GM23248 (cell line): ENCODE data around the gene PSMA7. TPM values are rescaled to one million over a fixed set of nuclear protein-coding genes. Genes with fewer than 3 reads are reported as not detected.

ENCODE experiments used
- DNase-seq: peaks from one replicate; pipeline ENCODE4 v3.0.0-alpha.2; 2015
- H2AFZ ChIP-seq: fragments of 200-600 bp; sonication (generic); 2 replicates; pipeline ENCODE4 v1.6.1; 2016; ENCODE audit warnings: antibody characterized with exemption
- H3F3A ChIP-seq: fragments of 200-600 bp; sonication (generic); 2 replicates; pipeline ENCODE4 v1.6.1; 2016; ENCODE audit warnings: mild to moderate bottlenecking, antibody characterized with exemption, mixed run types; ENCODE audit not compliant: insufficient read depth
- H3K27ac ChIP-seq: fragments of 200-600 bp; sonication (generic); 2 replicates; pipeline ENCODE4 v1.5.1; 2016; ENCODE audit warnings: mild to moderate bottlenecking
- H3K27me3 ChIP-seq: fragments of 200-600 bp; sonication (generic); replicated peaks from 2 replicates; pipeline ENCODE4 v1.6.1; 2016; ENCODE audit warnings: mild to moderate bottlenecking; ENCODE audit not compliant: insufficient read depth
- H3K36me3 ChIP-seq: fragments of 200-600 bp; sonication (generic); 2 replicates; pipeline ENCODE4 v1.6.1; 2016; ENCODE audit warnings: low read depth, mild to moderate bottlenecking
- H3K4me1 ChIP-seq: fragments of 200-600 bp; sonication (generic); 2 replicates; pipeline ENCODE4 v1.6.1; 2016; ENCODE audit warnings: mild to moderate bottlenecking; ENCODE audit not compliant: insufficient read depth
- H3K4me2 ChIP-seq: fragments of 200-600 bp; sonication (generic); one replicate; pipeline ENCODE4 v1.6.1; 2016; ENCODE audit warnings: mild to moderate bottlenecking; ENCODE audit not compliant: unreplicated experiment
- H3K4me3 ChIP-seq: fragments of 200-600 bp; sonication (generic); 2 replicates; pipeline ENCODE4 v1.5.1; 2016; ENCODE audit warnings: mild to moderate bottlenecking
- H3K79me2 ChIP-seq: fragments of 200-600 bp; sonication (generic); 2 replicates; pipeline ENCODE4 v1.6.1; 2016; ENCODE audit warnings: mild to moderate bottlenecking; ENCODE audit not compliant: insufficient read depth
- H3K9ac ChIP-seq: fragments of 200-600 bp; sonication (generic); 2 replicates; pipeline ENCODE4 v1.6.1; 2016; ENCODE audit warnings: mild to moderate bottlenecking
- H3K9me2 ChIP-seq: fragments of 200-600 bp; sonication (generic); 2 replicates; pipeline ENCODE4 v1.6.1; 2016; ENCODE audit warnings: mixed run types, mild to moderate bottlenecking, moderate library complexity; ENCODE audit not compliant: insufficient read depth
- H3K9me3 ChIP-seq: fragments of 200-600 bp; sonication (generic); one replicate; pipeline ENCODE4 v1.6.1; 2017; ENCODE audit warnings: low read depth
- H4K20me1 ChIP-seq: fragments of 200-600 bp; sonication (generic); 2 replicates; pipeline ENCODE4 v1.6.0; 2016; ENCODE audit not compliant: insufficient read depth
- EZH2 ChIP-seq: fragments of 200-600 bp; sonication (generic); IDR thresholded peaks from 2 replicates; pipeline ENCODE4 v1.6.1; 2018; ENCODE audit warnings: antibody characterized with exemption, mild to moderate bottlenecking; ENCODE audit not compliant: insufficient read depth, poor library complexity, severe bottlenecking
- EZH2phosphoT487 ChIP-seq: fragments of 200-600 bp; sonication (generic); IDR thresholded peaks from 2 replicates; pipeline ENCODE4 v1.6.1; 2018; ENCODE audit warnings: antibody characterized with exemption, moderate library complexity, mild to moderate bottlenecking, low read depth; ENCODE audit not compliant: insufficient read depth
- WGBS, 2 experiments: methylation state at CpG; one replicate each; pipeline ENCODE4 v1.1.6; 2015 to 2017; ENCODE audit warnings: low lambda C conversion rate in 2 of 2, low coverage in 1 of 2; ENCODE audit errors: missing lambda C conversion rate in 2 of 2; 5-methylcytosine and 5-hydroxymethylcytosine counted together
- in situ Hi-C: fragments of 300-500 bp; cut with MboI; formaldehyde crosslinking; loops from 2 replicates; pipeline ENCODE4 v1.15.0; 2020
- polyA plus RNA-seq: library from polyadenylated mRNA; unstranded; fragments of >200 nt; fragmentation: Nextera tagmentation; extraction: Ambion mirVana; gene quantifications from 2 replicates; pipeline ENCODE4 v1.2.1, GENCODE V29; 2016
- total RNA-seq: library from RNA; depleted of rRNA; stranded (reverse); fragments of >200 nt; shearing (Covaris generic); gene quantifications from 2 replicates; pipeline ENCODE4 v1.2.3, GENCODE V29; 2014

PSMA7 gene
- total and polyA plus RNA-seq, 2 experiments from 2014 or later: 268 to 488 TPM

GRCh38 chr20:62172666-62173065 lies 29.5 kb upstream of the PSMA7 start:
- 95 to 100% methylated on average over 9 to 18 of the region's 18 CpGs for WGBS, 2 experiments
- in situ Hi-C loops: no loop called here
- Histone ChIP-seq H4K20me1 (no peaks in the 10 kb centered on the region), H3F3A (no peaks in the 10 kb centered on the region), H3K4me1 (no peaks in the 10 kb centered on the region), H3K4me2 (no peak overlapping the region), H3K9me2 (no peaks in the 10 kb centered on the region), H3K79me2 (no peaks in the 10 kb centered on the region), H3K9me3 (no peaks in the 10 kb centered on the region), H3K27ac (no peak overlapping the region), H3K9ac (no peak overlapping the region), H3K27me3 (no peaks in the 10 kb centered on the region), H3K4me3 (no peak overlapping the region), H3K36me3 (peaks cover 3% of the 10 kb centered on the region; the same call in 1 of the 2 replicates), H2AFZ (no peak overlapping the region)
- TF ChIP-seq EZH2phosphoT487: no peak
- TF ChIP-seq EZH2: no peak
- DNase-seq: no peak

GRCh38 chr20:62171245-62171644 lies 28.1 kb upstream of the PSMA7 start:
- Histone ChIP-seq H2AFZ (no peak overlapping the region), H3K36me3 (peaks cover 3% of the 10 kb centered on the region; the same call in 1 of the 2 replicates), H3K27ac (no peak overlapping the region), H3K79me2 (no peaks in the 10 kb centered on the region), H3F3A (no peaks in the 10 kb centered on the region), H3K9ac (no peak overlapping the region), H4K20me1 (no peaks in the 10 kb centered on the region), H3K9me2 (no peaks in the 10 kb centered on the region), H3K4me2 (no peak overlapping the region), H3K4me3 (no peak overlapping the region), H3K4me1 (no peaks in the 10 kb centered on the region), H3K9me3 (no peaks in the 10 kb centered on the region), H3K27me3 (no peaks in the 10 kb centered on the region)
- in situ Hi-C loops: no loop called here
- WGBS, 2 experiments: 95 to 96% methylated on average over 8 of the region's 8 CpGs
- no peak for TF ChIP-seq EZH2
- DNase-seq: no peak

- H3K27ac ChIP-seq: no peak overlapping the region
- no peaks in the 10 kb centered on the region for H3K4me1 ChIP-seq
- 85 to 87% methylated on average over 9 of the region's 9 CpGs for WGBS, 2 experiments
- no peaks in the 10 kb centered on the region for H3F3A ChIP-seq
- no peak for DNase-seq
- TF ChIP-seq EZH2: no peak
- no peak for TF ChIP-seq EZH2phosphoT487
- in situ Hi-C loops: no loop called here
- H4K20me1 ChIP-seq: no peaks in the 10 kb centered on the region
- no peaks in the 10 kb centered on the region for H3K9me3 ChIP-seq
- no peak overlapping the region for H3K4me2 ChIP-seq
- no peaks in the 10 kb centered on the region for H3K9me2 ChIP-seq
- no peak overlapping the region for H2AFZ ChIP-seq
- H3K79me2 ChIP-seq: no peaks in the 10 kb centered on the region
- no peak overlapping the region for H3K4me3 ChIP-seq
- no peaks in the 10 kb centered on the region for H3K27me3 ChIP-seq
- peaks cover 3% of the 10 kb centered on the region; the same call in 1 of the 2 replicates for H3K36me3 ChIP-seq
- no peak overlapping the region for H3K9ac ChIP-seq
These were observed 27.3 kb upstream of the PSMA7 start for GRCh38 chr20:62170536-62170935.

- Histone ChIP-seq H3K4me2 (no peak overlapping the region), H3K4me1 (no peaks in the 10 kb centered on the region), H3K36me3 (no peaks in the 10 kb centered on the region; the same call in 1 of the 2 replicates), H3K9ac (no peak overlapping the region), H3K9me3 (no peaks in the 10 kb centered on the region), H3F3A (no peaks in the 10 kb centered on the region), H4K20me1 (no peaks in the 10 kb centered on the region), H2AFZ (no peak overlapping the region), H3K27ac (no peak overlapping the region), H3K79me2 (no peaks in the 10 kb centered on the region), H3K4me3 (no peak overlapping the region), H3K9me2 (no peaks in the 10 kb centered on the region), H3K27me3 (no peaks in the 10 kb centered on the region)
- in situ Hi-C loops: no loop called here
- TF ChIP-seq EZH2 (no peak), EZH2phosphoT487 (no peak)
- WGBS, 2 experiments: 94% methylated on average over 13 to 23 of the region's 23 CpGs
- no peak for DNase-seq
These were observed 25.8 kb upstream of the PSMA7 start for GRCh38 chr20:62168890-62169435.

- 86 to 93% methylated on average over 4 of the region's 4 CpGs for WGBS, 2 experiments
These were observed 24.9 kb upstream of the PSMA7 start for GRCh38 chr20:62168061-62168460.

More at GRCh38 chr20:62168061-62168460, 24.9 kb upstream of the PSMA7 start:
- H3K4me1 ChIP-seq: no peaks in the 10 kb centered on the region
- TF ChIP-seq EZH2phosphoT487 (no peak), EZH2 (no peak)
- H3K4me3 ChIP-seq: no peak overlapping the region
- H3K4me2 ChIP-seq: no peak overlapping the region
- no peaks in the 10 kb centered on the region for H3K9me2 ChIP-seq
- no peaks in the 10 kb centered on the region for H3K27me3 ChIP-seq
- no peak overlapping the region for H3K9ac ChIP-seq
- in situ Hi-C loops: no loop called here
- no peak for DNase-seq
- H3K79me2 ChIP-seq: no peaks in the 10 kb centered on the region
- no peak overlapping the region for H2AFZ ChIP-seq
- no peak overlapping the region for H3K27ac ChIP-seq
- H3K9me3 ChIP-seq: no peaks in the 10 kb centered on the region
- H3F3A ChIP-seq: no peaks in the 10 kb centered on the region
- no peaks in the 10 kb centered on the region for H4K20me1 ChIP-seq
- H3K36me3 ChIP-seq: no peaks in the 10 kb centered on the region; the same call in 1 of the 2 replicates
